A204.1 (cell line): ENCODE results near the gene TBC1D16.
A peak's percentile ranks its signal among the peaks of the same experiment; 100 is the strongest.

Experiments
- FAIRE-seq: peaks from 2 replicates; lab custom pipeline; 2012; peaks lifted over from hg19 to GRCh38; lab: Jason Lieb, UNC

TBC1D16 gene

GRCh38 chr17:79925242-79925957 lies 110.3 kb downstream of the TBC1D16 start:
- FAIRE-seq = peak; percentile 80

GRCh38 chr17:79924639-79924976 lies 111.1 kb downstream of the TBC1D16 start:
- FAIRE-seq = no peak

GRCh38 chr17:79923974-79924638 lies 111.6 kb downstream of the TBC1D16 start:
- FAIRE-seq = peak; percentile 11

DNA sequence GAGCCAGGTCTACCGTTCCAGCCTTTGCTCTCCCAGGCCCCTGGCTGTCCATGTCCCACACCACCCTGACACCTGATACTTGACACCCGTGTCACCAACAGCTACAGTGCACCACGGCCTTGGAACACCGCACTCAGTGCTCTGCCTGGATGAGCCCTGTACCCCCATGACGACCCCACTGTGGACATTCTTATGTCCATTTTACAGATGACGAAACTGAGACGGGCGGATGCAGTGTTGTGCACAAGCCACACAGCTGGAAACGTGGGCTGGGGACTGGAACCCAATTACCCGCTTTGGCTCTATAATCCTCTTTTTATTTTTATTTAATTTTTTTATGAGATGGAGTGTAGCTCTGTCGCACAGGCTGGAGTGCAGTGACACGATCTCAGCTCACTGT lies 112.9 kb downstream of the TBC1D16 start:
- FAIRE-seq = no peak

DNA sequence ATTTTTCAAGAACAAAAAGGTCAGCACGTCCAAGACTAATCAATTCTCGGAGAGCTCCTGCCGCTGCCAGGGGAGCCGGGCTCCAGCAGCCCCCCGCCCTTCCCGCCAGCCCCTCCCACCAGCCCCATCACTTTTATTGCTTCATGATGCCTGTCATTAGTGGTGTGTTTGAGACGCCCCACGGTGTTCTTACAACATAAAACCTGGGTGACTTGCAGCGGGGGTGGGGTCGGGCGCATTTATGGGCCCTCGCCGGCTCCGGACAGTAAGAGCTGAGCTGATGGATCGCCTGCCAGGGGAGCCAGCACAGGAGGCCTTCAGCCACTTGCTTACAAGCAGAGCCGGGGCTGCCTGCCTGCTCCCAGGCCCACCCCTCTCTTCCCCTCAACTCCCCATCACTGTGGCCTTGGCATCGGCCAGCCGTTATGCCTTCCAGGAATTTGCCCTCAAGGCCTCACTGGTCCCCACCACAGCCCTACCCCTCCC lies 113.5 kb downstream of the TBC1D16 start:
- no peak for FAIRE-seq

- no peak for FAIRE-seq
Measured at GRCh38 chr17:79921411-79922115, 114.1 kb downstream of the TBC1D16 start.

DNA sequence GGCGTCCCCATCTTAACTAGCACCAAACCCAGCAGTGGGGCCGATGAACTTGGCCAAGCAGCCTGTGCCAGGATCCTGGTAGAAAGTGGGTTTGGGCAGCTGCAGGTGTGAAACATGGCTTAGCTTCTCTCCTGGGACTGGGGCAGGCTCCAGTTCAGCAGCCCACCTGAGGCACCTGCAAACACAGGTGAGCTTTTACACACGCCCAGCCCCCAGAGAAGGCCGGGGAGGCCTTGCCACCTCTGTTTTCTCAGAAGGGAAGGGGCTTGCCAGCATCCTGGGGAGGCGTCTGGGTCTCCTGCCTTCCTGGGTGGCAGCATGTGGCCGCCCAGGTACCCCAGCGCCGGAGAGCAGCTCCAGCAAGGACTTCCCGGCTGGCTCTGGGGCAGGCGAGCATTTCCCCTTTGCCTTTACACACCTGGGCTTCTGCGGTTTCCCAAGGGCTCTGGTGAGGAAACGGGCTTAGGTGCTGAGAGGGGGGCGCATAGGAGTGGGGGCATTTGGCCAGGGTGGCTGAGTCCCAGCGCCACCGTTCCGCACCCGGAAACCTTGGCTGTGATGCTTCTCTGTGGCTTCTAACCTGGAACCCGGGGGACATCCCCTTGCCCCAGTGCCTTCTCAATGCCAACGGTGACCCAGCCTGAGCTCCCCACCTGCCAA lies 114.8 kb downstream of the TBC1D16 start:
- FAIRE-seq = no peak

GRCh38 chr17:79919862-79920720 lies 115.6 kb downstream of the TBC1D16 start:
- FAIRE-seq = no peak

GRCh38 chr17:79919164-79919585 lies 116.5 kb downstream of the TBC1D16 start:
- FAIRE-seq = no peak

- no peak for FAIRE-seq
Measured at GRCh38 chr17:79918581-79919163, 117.0 kb downstream of the TBC1D16 start.

GRCh38 chr17:79917902-79918484 lies 117.7 kb downstream of the TBC1D16 start:
- no peak for FAIRE-seq

GRCh38 chr17:79916991-79917901 lies 118.4 kb downstream of the TBC1D16 start:
- FAIRE-seq = no peak

DNA sequence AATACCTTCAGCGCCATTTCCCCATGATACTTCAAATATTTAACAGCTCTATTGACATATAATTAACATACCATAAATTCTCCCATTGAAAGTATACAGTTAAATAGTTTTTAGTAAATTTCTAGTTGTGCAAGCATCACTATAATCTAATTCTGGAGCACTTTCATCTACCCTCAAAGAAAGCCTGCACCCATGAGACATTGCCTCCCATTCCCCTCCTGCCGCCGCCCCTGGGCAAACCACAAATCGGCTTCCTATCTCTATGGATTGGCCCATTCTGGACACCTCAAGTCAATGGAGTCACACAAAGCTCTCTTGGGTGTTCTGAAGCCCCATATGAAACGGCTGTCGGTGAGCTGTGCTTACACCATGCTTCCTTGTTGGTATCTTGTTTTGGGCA lies 119.2 kb downstream of the TBC1D16 start:
- no peak for FAIRE-seq

DNA sequence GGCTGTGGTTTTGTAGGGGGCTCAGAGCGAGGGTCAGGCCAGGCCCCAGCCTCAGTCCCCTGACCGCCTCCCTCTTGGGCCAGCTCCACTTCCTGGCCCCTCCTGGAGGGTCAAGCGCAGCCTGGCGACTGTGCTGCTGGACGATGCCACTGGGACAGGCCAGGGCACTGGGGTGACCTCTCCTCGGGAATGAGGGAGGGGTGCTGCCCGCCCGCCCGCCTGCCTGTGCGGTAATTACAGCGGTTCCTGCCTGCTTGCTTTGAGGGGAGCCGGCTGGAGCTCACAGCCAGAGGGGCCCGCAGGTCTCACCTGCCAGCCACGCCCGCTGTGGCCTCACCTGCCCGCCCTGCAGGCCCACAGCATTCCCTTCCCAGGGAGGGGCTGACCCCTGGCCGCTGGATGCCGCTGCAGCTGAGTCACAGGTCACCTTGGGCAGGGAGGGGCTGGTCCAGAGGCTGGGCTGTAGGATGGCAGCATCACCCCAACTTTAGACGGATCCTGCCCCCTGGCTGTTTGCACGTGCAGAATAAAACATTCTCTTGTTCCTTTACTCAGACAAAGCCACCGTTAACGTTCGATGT lies 119.7 kb downstream of the TBC1D16 start:
- FAIRE-seq = no peak

DNA sequence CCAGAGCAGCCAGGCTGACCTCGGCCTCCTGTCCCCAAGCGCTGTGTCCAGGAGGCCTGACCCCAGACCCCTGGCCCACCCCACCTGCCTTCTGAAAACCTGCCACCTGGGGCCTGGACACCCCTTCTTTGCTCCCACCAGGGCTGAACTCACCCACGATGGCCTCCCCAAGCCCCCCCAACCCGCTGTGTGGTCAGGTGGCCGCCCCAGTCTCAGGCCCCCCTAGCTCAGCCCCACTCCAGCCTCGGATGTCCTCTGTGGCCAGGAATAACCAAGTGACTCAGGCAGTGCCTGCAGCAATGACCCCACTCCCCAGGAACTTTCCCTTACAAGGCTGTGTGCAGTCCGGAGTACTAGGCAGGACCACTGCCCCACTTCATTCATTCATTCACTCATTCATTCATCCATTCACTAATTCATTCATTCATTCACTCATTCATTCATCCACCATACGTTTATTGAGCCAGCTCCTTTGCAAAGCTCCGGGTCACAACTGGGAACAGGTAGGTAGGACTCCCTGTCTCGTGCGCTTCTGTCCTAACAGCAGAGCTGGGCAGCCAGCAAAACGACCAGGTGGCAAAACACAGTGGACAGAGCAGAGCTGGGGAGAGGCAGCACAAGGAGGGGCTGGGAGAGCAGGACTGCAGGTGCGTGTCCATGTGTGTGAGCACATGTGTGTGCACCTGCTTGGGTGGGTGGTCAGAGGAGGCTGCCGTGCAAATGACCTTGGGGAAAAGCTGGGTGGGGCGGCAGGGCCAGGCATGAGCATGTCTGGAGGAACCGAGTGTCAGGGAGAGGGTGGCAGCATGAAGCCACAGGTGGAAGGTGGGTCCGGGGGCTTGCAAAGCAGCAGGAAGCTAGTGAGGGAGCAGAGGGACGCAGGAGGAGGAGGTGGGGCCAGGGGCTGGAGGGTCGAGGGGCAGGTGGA lies 120.6 kb downstream of the TBC1D16 start:
- no peak for FAIRE-seq

- FAIRE-seq = no peak
Measured at GRCh38 chr17:79913896-79914812, 121.5 kb downstream of the TBC1D16 start.

DNA sequence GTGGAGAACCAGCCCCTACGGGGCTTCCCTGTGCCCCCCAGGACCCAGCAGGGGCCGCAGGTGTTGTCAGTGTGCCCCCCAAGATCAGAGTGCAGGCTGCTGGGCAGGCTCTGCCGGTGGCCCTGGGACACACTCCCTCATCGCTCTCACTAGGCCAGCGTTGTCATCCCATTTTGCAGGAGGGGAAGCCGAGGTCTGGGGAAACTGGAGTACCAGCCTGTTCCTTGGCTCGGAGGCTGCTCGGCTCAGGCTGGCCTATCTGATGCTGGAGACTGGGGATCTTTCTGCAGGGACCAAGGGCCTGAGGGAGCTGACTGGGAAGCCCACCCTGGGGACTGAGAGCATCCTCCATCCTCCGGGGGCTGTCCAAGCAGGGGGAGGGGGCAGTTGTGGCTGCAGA lies 122.2 kb downstream of the TBC1D16 start:
- FAIRE-seq = no peak
